SK-N-MC (cell line): ENCODE measurements around the gene SERGEF.

Experiments used
- EZH2 ChIP-seq: fragments of 200-600 bp; sonication (generic); IDR thresholded peaks from one replicate; pipeline ENCODE4 v1.6.1; 2017; ENCODE audit warnings: antibody characterized with exemption
- POLR2AphosphoS5 ChIP-seq: IDR thresholded peaks from 2 replicates; pipeline ENCODE4 v1.6.1; 2012; ENCODE audit warnings: mild to moderate bottlenecking, low read depth, low read length, borderline replicate concordance

GRCh38 chr11:18036456-18036855, 23.6 kb upstream of the SERGEF start:
- no peak for TF ChIP-seq POLR2AphosphoS5
- TF ChIP-seq EZH2: no peak
